ENCODE measurements around the gene SRGAP1. TPM values are rescaled to one million over a fixed set of nuclear protein-coding genes. Genes with fewer than 3 reads are reported as not detected.

SRGAP1 gene
- total and polyA plus RNA-seq, 2 of the 4 experiments (the other 2 are of a cell fraction) = 10.0 to 10.2 TPM

- H3K4me2 ChIP-seq (ENCODE audit: low read depth, low read length) = no peak overlapping the region
- no peak overlapping the region for H2BK15ac ChIP-seq (ENCODE audit: low read depth, low read length)
- H3K9ac ChIP-seq (ENCODE audit: low read depth, low read length) = no peak overlapping the region
- in situ Hi-C loops (cut with MboI; ENCODE audit: low sequenced_read_pairs) = no loop called here
- H2BK5ac ChIP-seq (ENCODE audit: low read depth, low read length, poor library complexity, severe bottlenecking) = peak overlapping the region; percentile 31
- peaks cover 19% of the 10 kb centered on the region; the same call in 1 of the 2 replicates for H4K20me1 ChIP-seq (ENCODE audit: insufficient read depth, low read length)
- intact Hi-C loops (cut with micrococcal nuclease) = no loop called here
- peak overlapping the region; percentile 44; the same call in 1 of the 2 replicates for H3K18ac ChIP-seq (ENCODE audit: low read depth, low read length)
- no peak overlapping the region for H2BK120ac ChIP-seq (ENCODE audit: low read depth, low read length)
- ChIA-PET POLR2A (ENCODE audit: unreplicated experiment) (no interaction called here), CTCF (interaction anchor here (0.6 to 0.8 kb wide), 3 partner anchors 48 to 253 kb away, joined by 3 to 4 read pairs (median 3); no protein-coding TSS in a partner anchor)
- TF ChIP-seq MXI1 (IDR thresholded peaks at IDR 0.05; ENCODE audit: borderline replicate concordance, low read depth, low read length) (no peak), CHD1 (IDR thresholded peaks at IDR 0.05; ENCODE audit: low read depth, low read length) (no peak), USF2 (IDR thresholded peaks at IDR 0.05; ENCODE audit: low read depth, low read length) (no peak), ELK1 (IDR thresholded peaks at IDR 0.05; ENCODE audit: borderline replicate concordance, low read depth, low read length) (no peak), MAFK (IDR thresholded peaks at IDR 0.05; ENCODE audit: low read depth, low read length) (no peak), RFX5 (IDR thresholded peaks at IDR 0.05; ENCODE audit: low read depth, low read length) (no peak), CEBPB (IDR thresholded peaks at IDR 0.05; ENCODE audit: low read depth, low read length) (no peak), RAD21 (IDR thresholded peaks at IDR 0.05; ENCODE audit: low read length) (no peak), FOS (IDR thresholded peaks at IDR 0.05; ENCODE audit: low read depth, low read length) (no peak), NFE2L2 (IDR thresholded peaks at IDR 0.05; ENCODE audit: low read depth, low read length) (no peak), CTCF (conservative IDR thresholded peaks at IDR 0.05; ENCODE audit: low read depth, low read length) (no peak), POLR2A (IDR thresholded peaks at IDR 0.05; ENCODE audit: low read depth, low read length) (no peak), RCOR1 (IDR thresholded peaks at IDR 0.05; ENCODE audit: insufficient replicate concordance, low read length) (no peak)
- H2AFZ ChIP-seq (replicated peaks; ENCODE audit: low read length, poor library complexity) = no peak overlapping the region
- no peaks in the 10 kb centered on the region for H3K9me3 ChIP-seq (ENCODE audit: control insufficient read depth, insufficient read depth, low read length)
- no CpG with 5 or more reads among the region's 3 CpGs for WGBS, 2 experiments (ENCODE audit: extremely low coverage in 2 of 2, insufficient read length in 1 of 2)
- H3K79me1 ChIP-seq (ENCODE audit: low read depth in 1 of 2, low read length in 2 of 2) = peaks cover 27 to 66% of the 10 kb centered on the region in 2 experiments
- peaks cover 12% of the 10 kb centered on the region; the same call in 1 of the 2 replicates for H3K4me1 ChIP-seq (ENCODE audit: control insufficient read depth, insufficient read depth, low read length)
- H3K14ac ChIP-seq (replicated peaks; ENCODE audit: low read depth, low read length) = no peak overlapping the region
- no peak overlapping the region for H2AK9ac ChIP-seq (replicated peaks; ENCODE audit: low read depth, low read length, poor library complexity)
- H3K36me3 ChIP-seq (ENCODE audit: control insufficient read depth, insufficient read depth, low read length) = peaks cover 2% of the 10 kb centered on the region; the same call in 1 of the 2 replicates
- H2BK20ac ChIP-seq (ENCODE audit: low read depth, low read length) = no peak overlapping the region
- no peak for DNase-seq
- H4K91ac ChIP-seq (ENCODE audit: insufficient read depth, low read depth, low read length) = no peak overlapping the region
- no peak overlapping the region for H3K56ac ChIP-seq (ENCODE audit: extremely low read depth, insufficient read depth, low read length)
- no peak for ATAC-seq (ENCODE audit: low read depth)
- no peak overlapping the region for H3K27ac ChIP-seq (ENCODE audit: insufficient read depth, low read length)
- H3K9me1 ChIP-seq (ENCODE audit: insufficient read depth, low read length) = peaks cover 10% of the 10 kb centered on the region
- no peak overlapping the region for H4K8ac ChIP-seq (ENCODE audit: low read depth in 2 of 2, low read length in 2 of 2)
- H3K4me3 ChIP-seq (ENCODE audit: insufficient read depth, low read depth, low read length) = no peak overlapping the region
- BruUV-seq (replicated peaks) = no TSS peak
- no peaks in the 10 kb centered on the region for H3K27me3 ChIP-seq (ENCODE audit: control insufficient read depth, insufficient read depth, low read length)
- no peak overlapping the region for H4K5ac ChIP-seq (ENCODE audit: low read depth, low read length)
- dilution Hi-C loops (cut with HindIII; ENCODE audit: low sequenced_read_pairs, unreplicated experiment) = no loop called here
- H3K23ac ChIP-seq (ENCODE audit: low read depth, low read length) = no peak overlapping the region
- no peak overlapping the region for H2AK5ac ChIP-seq (ENCODE audit: low read depth, low read length)
- no peak overlapping the region for H3K4ac ChIP-seq (ENCODE audit: low read depth, low read length)
These were observed 84.9 kb downstream of the SRGAP1 start for GRCh38 chr12:63929426-63929825.
